K562 (cell line): ENCODE measurements around the gene C17orf50. TPM values are rescaled to one million over a fixed set of nuclear protein-coding genes. Genes with fewer than 3 reads are reported as not detected.
A peak's percentile ranks its signal among the peaks of the same experiment; 100 is the strongest.

ENCODE experiments used
- ATAC-seq: fragments of 200-7000 bp; cut with Tn5 transposase; 3 replicates; pipeline ENCODE4 v1.9.1; 2020; ENCODE audit warnings: moderate library complexity
- BruUV-seq: library from RNA; stranded (reverse); fragments of 400-500 nt; replicated peaks from 2 replicates; lab custom pipeline; 2021; lab: Mats Ljungman, UMichigan
- CTCF ChIA-PET: fragments of 300-600 bp; formaldehyde crosslinking; extraction: SDS; loops from one replicate; lab custom pipeline; 2021; ENCODE audit warnings: low intra/inter-chr PET ratio; lab: Yijun Ruan, JAX
- POLR2A ChIA-PET: fragments of 300-600, 350-650 bp; sonication (Branson Sonifier 250); formaldehyde crosslinking; extraction: SDS; loops from one replicate; lab custom pipeline; 2021; ENCODE audit warnings: antibody characterized with exemption, inconsistent platforms; lab: Yijun Ruan, JAX
- DNase-seq, 4 experiments: peaks; one replicate each; pipeline versions ENCODE4 v3.0.0 to v3.0.0-alpha.2; 2011 to 2018; ENCODE audit warnings: low spot score in 3 of 4, mixed read lengths in 3 of 4; ENCODE audit errors: extremely low read depth in 1 of 4
- FAIRE-seq: peaks from 2 replicates; lab custom pipeline; 2011; peaks lifted over from hg19 to GRCh38; lab: Jason Lieb, UNC
- H2AFZ ChIP-seq: 2 replicates; pipeline ENCODE4 v1.6.0; 2011; ENCODE audit warnings: low read depth, low read length, control low read depth, inconsistent platforms
- H3K27ac ChIP-seq: fragments of 200-600 bp; 3 replicates; pipeline ENCODE4 v1.8.0; 2011; ENCODE audit warnings: low read depth, mild to moderate bottlenecking, control low read depth, inconsistent platforms, low read length, moderate library complexity, mixed read lengths; ENCODE audit errors: extremely low read depth
- H3K27me3 ChIP-seq, 2 experiments: fragments of 300-600 bp in 1 of 2; 2 replicates in 1 of 2; 3 replicates in 1 of 2; pipeline versions ENCODE4 v1.6.0 to v1.8.0; 2011; ENCODE audit warnings: inconsistent platforms in 2 of 2, low read length in 2 of 2, mild to moderate bottlenecking in 1 of 2, mixed read lengths in 1 of 2, moderate library complexity in 1 of 2; ENCODE audit not compliant: control insufficient read depth in 2 of 2, insufficient read depth in 2 of 2
- H3K36me3 ChIP-seq: fragments of 300-600 bp; 3 replicates; pipeline ENCODE4 v1.8.0; 2011; ENCODE audit warnings: mild to moderate bottlenecking, low read length, inconsistent platforms; ENCODE audit not compliant: control insufficient read depth, insufficient read depth
- H3K4me1 ChIP-seq, 2 experiments: fragments of 200-600 bp in 1 of 2; replicated peaks in 1 of 2; 2 replicates in 1 of 2; 3 replicates in 1 of 2; pipeline versions ENCODE4 v1.5.1 to v1.8.0; 2011; ENCODE audit warnings: inconsistent platforms in 2 of 2, low read length in 2 of 2, mild to moderate bottlenecking in 1 of 2, mixed read lengths in 1 of 2, moderate library complexity in 1 of 2; ENCODE audit not compliant: control insufficient read depth in 2 of 2, insufficient read depth in 2 of 2
- H3K4me2 ChIP-seq: 2 replicates; pipeline ENCODE4 v1.6.1; 2011; ENCODE audit warnings: low read length, control low read depth, inconsistent platforms, mixed read lengths; ENCODE audit not compliant: insufficient read depth
- H3K4me3 ChIP-seq: fragments of 200-600 bp; sonication (generic), shearing (Covaris generic); 2 replicates; pipeline ENCODE4 v1.5.1; 2016; ENCODE audit warnings: control low read depth, inconsistent platforms
- H3K79me2 ChIP-seq: fragments of 200-600 bp; 3 replicates; pipeline ENCODE4 v1.8.0; 2011; ENCODE audit warnings: low read length, inconsistent platforms; ENCODE audit not compliant: control insufficient read depth, insufficient read depth
- H3K9ac ChIP-seq, 2 experiments: 2 replicates each; pipeline versions ENCODE4 v1.6.0 to v1.6.1; 2011; ENCODE audit warnings: low read depth in 2 of 2, low read length in 2 of 2, control low read depth in 1 of 2, inconsistent platforms in 1 of 2, mild to moderate bottlenecking in 1 of 2, mixed read lengths in 1 of 2; ENCODE audit not compliant: insufficient read depth in 1 of 2
- H3K9me1 ChIP-seq: one replicate; pipeline ENCODE4 v1.6.0; 2011; ENCODE audit warnings: inconsistent platforms, mild to moderate bottlenecking, low read length, moderate library complexity; ENCODE audit not compliant: control insufficient read depth, insufficient read depth
- H3K9me3 ChIP-seq: replicated peaks from 2 replicates; pipeline ENCODE4 v1.5.1; 2011; ENCODE audit warnings: low read depth, low read length, inconsistent platforms; ENCODE audit not compliant: control insufficient read depth, insufficient read depth
- H4K20me1 ChIP-seq: replicated peaks from 2 replicates; pipeline ENCODE4 v1.6.1; 2011; ENCODE audit warnings: low read length, inconsistent platforms, mixed read lengths; ENCODE audit not compliant: control insufficient read depth, insufficient read depth
- NEUROD1 ChIP-seq: fragments of 150-350 bp; IDR thresholded peaks from 2 replicates; pipeline ENCODE4 v1.6.1; 2014; ENCODE audit warnings: borderline replicate concordance, low read length, low read depth; ENCODE audit not compliant: partially characterized antibody
- ZBTB1 ChIP-seq: sonication (generic); formaldehyde crosslinking; IDR thresholded peaks from 2 replicates; pipeline ENCODE4 v1.8.1; 2023; ENCODE audit warnings: missing genetic modification reagents, low read depth, mild to moderate bottlenecking, borderline replicate concordance
- ZBTB11 ChIP-seq, 3 experiments: fragments of 200-800 bp in 1 of 3; fragments of 250-450 bp in 1 of 3; fragments of 450-650 bp in 1 of 3; sonication (Bioruptor Pico) in 1 of 3; sonication (Bioruptor generic) in 1 of 3; formaldehyde crosslinking in 1 of 3; IDR thresholded peaks; 2 replicates each; pipeline versions ENCODE4 v1.6.1 to v1.8.0; 2016 to 2022; ENCODE audit warnings: mild to moderate bottlenecking in 2 of 3, missing genetic modification characterization in 2 of 3, missing compliant biosample characterization in 1 of 3, moderate library complexity in 1 of 3
- ZBTB8A ChIP-seq: fragments of 450-650 bp; IDR thresholded peaks from 2 replicates; pipeline ENCODE4 v1.6.1; 2018; ENCODE audit warnings: mild to moderate bottlenecking, moderate library complexity; ENCODE audit not compliant: partially characterized antibody
- WGBS: fragments of 100-300 bp; shearing (Covaris generic); methylation state at CpG from one replicate; pipeline ENCODE4 v1.1.6; 2016; ENCODE audit warnings: low coverage, mixed read lengths; ENCODE audit not compliant: insufficient coverage; ENCODE audit errors: missing lambda C conversion rate; 5-methylcytosine and 5-hydroxymethylcytosine counted together
- in situ Hi-C: fragments of 300-500 bp; cut with MboI; formaldehyde crosslinking; loops from 4 replicates; pipeline ENCODE4 v1.15.0; 2018; ENCODE audit warnings: inconsistent platforms, mixed read lengths
- intact Hi-C: fragments of 100-400 bp; cut with micrococcal nuclease; formaldehyde crosslinking; loops from 2 replicates; pipeline ENCODE4 v1.14.2; 2022
- polyA plus RNA-seq, 8 experiments: library from polyadenylated mRNA; depleted of rRNA in 4 of 8; stranded (reverse) in 5 of 8; unstranded in 3 of 8; fragments of >200 nt; fragmentation: Nextera tagmentation in 2 of 8; fragmentation: Illumina TruSeq in 1 of 8; extraction: Ambion mirVana in 2 of 8; extraction: Trizol in 1 of 8; gene quantifications; 2 replicates each; pipeline versions ENCODE4 v1.2.1 to v1.2.3, GENCODE V29; 2011 to 2014; ENCODE audit warnings: inconsistent platforms in 1 of 8, missing spikeins in 1 of 8
- total RNA-seq, 7 experiments: library from RNA; depleted of rRNA in 6 of 7; stranded (reverse); fragments of >200 nt in 6 of 7; fragmentation: Illumina TruSeq in 2 of 7; extraction: Trizol in 2 of 7; gene quantifications; 2 replicates each; pipeline versions ENCODE4 v1.2.1 to v1.2.3, GENCODE V29; 2011 to 2021; ENCODE audit warnings: low replicate concordance in 1 of 7

Gene C17orf50
- total and polyA plus RNA-seq, 9 of the 15 experiments (the other 6 are each of a cell fraction or from before 2014, with no cell fraction given) = not detected

- H3K9me1 ChIP-seq = no peaks in the 10 kb centered on the region
- TF ChIP-seq NEUROD1 (no peak), ZBTB1 (no peak), ZBTB8A (no peak), ZBTB11 (CRISPR knock-in tag; IDR thresholded peaks at IDR 0.05) (no peak)
- POLR2A ChIA-PET = no interaction called here
- no peaks in the 10 kb centered on the region for H3K36me3 ChIP-seq
- H3K27me3 ChIP-seq = peaks cover 7 to 44% of the 10 kb centered on the region in 2 experiments; a peak in 3 of 5 replicates
- H3K9me3 ChIP-seq = no peaks in the 10 kb centered on the region
- DNase-seq = no peak
- no peak overlapping the region for H3K4me2 ChIP-seq
- 0 out of 2 replicates have a peak, but pooled peaks cover 4% of the 10 kb centered on the region for H4K20me1 ChIP-seq
- WGBS = 18% methylated on average over 15 of the region's 16 CpGs
- H2AFZ ChIP-seq = no peak overlapping the region
- CTCF ChIA-PET = no interaction called here
- H3K79me2 ChIP-seq = no peaks in the 10 kb centered on the region
- no peak for ATAC-seq
- in situ Hi-C loops = loop anchor here (10.0 kb wide), 1 partner anchor 588 kb away; no protein-coding TSS in a partner anchor
- intact Hi-C loops = no loop called here
- FAIRE-seq = no peak
- no peak overlapping the region for H3K4me3 ChIP-seq
- no peak overlapping the region for H3K27ac ChIP-seq
- H3K4me1 ChIP-seq = peaks cover 11 to 25% of the 10 kb centered on the region in 2 experiments; a peak in 4 of 5 replicates
- BruUV-seq = no TSS peak
- H3K9ac ChIP-seq = peak overlapping the region in 1 of 2 experiments; percentile 10; a peak in 1 of 4 replicates
Observed at GRCh38 chr17:35752471-35752870, 8.2 kb upstream of the C17orf50 start.
